SK-N-MC (cell line): ENCODE measurements around the gene PHKG2.

ENCODE experiments used
- EZH2 ChIP-seq: fragments of 200-600 bp; sonication (generic); IDR thresholded peaks from one replicate; pipeline ENCODE4 v1.6.1; 2017; ENCODE audit warnings: antibody characterized with exemption
- POLR2AphosphoS5 ChIP-seq: IDR thresholded peaks from 2 replicates; pipeline ENCODE4 v1.6.1; 2012; ENCODE audit warnings: mild to moderate bottlenecking, low read depth, low read length, borderline replicate concordance

DNA sequence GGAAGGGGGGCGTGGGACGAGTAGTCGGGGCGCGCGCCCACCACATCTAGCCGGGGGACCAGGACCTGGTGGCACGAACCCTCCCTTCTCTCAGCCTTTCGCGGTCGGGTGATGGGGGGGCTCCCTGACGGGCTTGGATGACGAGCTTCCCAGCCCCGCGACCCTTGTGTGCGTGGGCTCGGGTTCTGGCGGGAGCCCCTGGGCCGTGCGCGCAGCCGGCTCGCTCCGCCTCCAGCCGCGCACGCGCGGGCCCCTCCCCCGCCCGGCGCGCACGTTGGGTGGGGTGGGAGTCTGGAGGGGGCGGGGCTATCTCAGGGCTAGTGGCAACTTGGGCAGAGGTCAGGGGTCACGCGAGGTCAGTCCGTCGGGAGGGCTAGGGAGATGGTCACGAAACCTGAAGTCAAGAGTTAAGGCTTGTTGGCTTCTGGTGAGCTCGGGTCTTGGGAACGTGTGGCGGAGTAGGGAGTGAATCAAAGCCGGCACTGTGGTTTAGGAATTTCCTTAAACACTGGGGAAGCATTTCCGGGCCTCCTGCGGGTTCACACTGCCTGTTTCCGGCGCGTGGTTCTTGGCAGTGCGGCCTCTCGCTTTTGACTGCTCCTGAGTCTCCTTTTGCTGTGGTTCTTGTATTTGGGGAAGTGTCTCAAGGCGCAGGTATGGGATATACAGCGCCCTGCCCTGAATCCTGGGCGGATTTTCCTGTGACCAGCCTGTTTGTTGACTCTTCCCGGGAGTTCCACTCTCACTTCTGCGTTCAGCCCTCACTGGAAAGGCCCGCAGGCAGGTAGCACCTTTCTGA, 49.2 kb upstream of the PHKG2 start, which contains the start of gene SRCAP:
- TF ChIP-seq POLR2AphosphoS5 (no peak; the same call in none of the 2 replicates), EZH2 (no peak)
